Right lobe of liver (tissue), 4 donors: ENCODE data around the gene TLE1.

Experiments
- POLR2A ChIP-seq: fragments of 450-650 bp; IDR thresholded peaks from one replicate; pipeline ENCODE4 v1.6.1; 2017; ENCODE audit warnings: antibody characterized with exemption, mild to moderate bottlenecking
- TF ChIP-seq, protein P1 (sequence below), 4 donors: fragments of 200-600 bp in 3 of 4; fragments of 450-650 bp in 1 of 4; IDR thresholded peaks; one replicate each; pipeline versions ENCODE4 v1.5.1 to v1.8.0; 2016 to 2022; ENCODE audit warnings: antibody characterized with exemption in 4 of 4, mild to moderate bottlenecking in 2 of 4
- donor health status: DM: no; HTN: no; CAD: no.
- donor health status: DM: no; HTN: no; CAD: no.
- donor health status: DM: no; HTN: yes; CAD: no.

DNA sequence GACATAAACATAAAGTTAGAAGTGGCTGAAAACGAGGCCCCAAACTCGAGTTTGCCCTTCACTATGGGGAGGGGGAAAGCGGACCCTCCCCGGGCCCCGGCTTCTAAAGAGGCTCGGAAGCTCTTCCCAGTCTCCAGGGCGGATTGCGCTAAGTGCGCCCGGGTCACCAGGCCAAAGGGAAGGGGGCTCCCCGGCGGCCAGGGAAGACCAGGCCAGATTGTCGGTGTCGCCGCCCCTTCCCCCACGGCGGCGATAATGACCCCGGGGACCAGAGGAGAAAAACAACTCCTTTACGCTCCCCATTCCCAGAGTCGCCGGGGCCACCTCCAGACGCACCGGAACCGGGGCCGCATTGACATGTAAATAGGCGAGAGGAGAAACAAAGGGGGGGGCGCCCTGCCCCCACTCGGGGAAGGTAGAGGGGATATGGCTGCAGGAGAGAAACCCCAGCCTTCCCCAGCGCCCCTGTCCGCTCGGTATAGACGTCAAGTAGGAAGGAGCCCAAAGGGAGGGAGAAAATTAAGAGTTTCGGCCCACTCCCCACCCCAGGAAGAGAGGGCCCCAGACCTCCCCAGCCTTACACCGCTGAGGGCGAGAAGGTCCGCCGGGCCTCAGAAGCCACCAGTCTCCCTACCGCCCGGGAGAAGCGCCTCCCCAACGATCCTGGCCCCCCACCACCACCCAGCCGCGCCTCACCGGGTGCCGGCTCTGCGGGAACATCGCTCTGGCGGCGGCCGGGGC is 1.7 kb downstream of the TLE1 start:
- TF ChIP-seq, protein P1, sequence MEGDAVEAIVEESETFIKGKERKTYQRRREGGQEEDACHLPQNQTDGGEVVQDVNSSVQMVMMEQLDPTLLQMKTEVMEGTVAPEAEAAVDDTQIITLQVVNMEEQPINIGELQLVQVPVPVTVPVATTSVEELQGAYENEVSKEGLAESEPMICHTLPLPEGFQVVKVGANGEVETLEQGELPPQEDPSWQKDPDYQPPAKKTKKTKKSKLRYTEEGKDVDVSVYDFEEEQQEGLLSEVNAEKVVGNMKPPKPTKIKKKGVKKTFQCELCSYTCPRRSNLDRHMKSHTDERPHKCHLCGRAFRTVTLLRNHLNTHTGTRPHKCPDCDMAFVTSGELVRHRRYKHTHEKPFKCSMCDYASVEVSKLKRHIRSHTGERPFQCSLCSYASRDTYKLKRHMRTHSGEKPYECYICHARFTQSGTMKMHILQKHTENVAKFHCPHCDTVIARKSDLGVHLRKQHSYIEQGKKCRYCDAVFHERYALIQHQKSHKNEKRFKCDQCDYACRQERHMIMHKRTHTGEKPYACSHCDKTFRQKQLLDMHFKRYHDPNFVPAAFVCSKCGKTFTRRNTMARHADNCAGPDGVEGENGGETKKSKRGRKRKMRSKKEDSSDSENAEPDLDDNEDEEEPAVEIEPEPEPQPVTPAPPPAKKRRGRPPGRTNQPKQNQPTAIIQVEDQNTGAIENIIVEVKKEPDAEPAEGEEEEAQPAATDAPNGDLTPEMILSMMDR (IDR thresholded peaks at IDR 0.05): no peak
- no peak for TF ChIP-seq POLR2A
